Kidney epithelial cell (primary cell): ENCODE measurements around the gene EXOC3L1. TPM values are rescaled to one million over a fixed set of nuclear protein-coding genes. Genes with fewer than 3 reads are reported as not detected.

ENCODE experiments used
- DNase-seq: peaks from one replicate; pipeline ENCODE4 v3.0.0-alpha.2; 2010; ENCODE audit warnings: low read depth
- H3K27me3 ChIP-seq: 2 replicates; pipeline ENCODE4 v1.6.0; 2011; ENCODE audit warnings: low read length; ENCODE audit not compliant: control insufficient read depth, insufficient read depth
- H3K36me3 ChIP-seq: 2 replicates; pipeline ENCODE4 v1.5.1; 2011; ENCODE audit warnings: low read length; ENCODE audit not compliant: control insufficient read depth, insufficient read depth
- H3K4me3 ChIP-seq: 2 replicates; pipeline ENCODE4 v1.5.1; 2011; ENCODE audit warnings: low read depth, mild to moderate bottlenecking, control low read depth, low read length
- total RNA-seq: library from RNA; depleted of rRNA; stranded (reverse); fragments of >200 nt; gene quantifications from 2 replicates; pipeline ENCODE4 v1.2.3, GENCODE V29; 2015
- TF ChIP-seq, protein P1 (sequence below): IDR thresholded peaks from 2 replicates; pipeline ENCODE4 v1.5.1; 2011; ENCODE audit warnings: mild to moderate bottlenecking, moderate library complexity, low read length, control low read depth, inconsistent platforms; ENCODE audit not compliant: insufficient read depth, poor library complexity, severe bottlenecking

EXOC3L1 gene
- total RNA-seq, 1 donor from 2014 or later: 0.25 TPM

GRCh38 chr16:67155295-67156142 is 34.4 kb downstream of the EXOC3L1 start:
- TF ChIP-seq, protein P1, sequence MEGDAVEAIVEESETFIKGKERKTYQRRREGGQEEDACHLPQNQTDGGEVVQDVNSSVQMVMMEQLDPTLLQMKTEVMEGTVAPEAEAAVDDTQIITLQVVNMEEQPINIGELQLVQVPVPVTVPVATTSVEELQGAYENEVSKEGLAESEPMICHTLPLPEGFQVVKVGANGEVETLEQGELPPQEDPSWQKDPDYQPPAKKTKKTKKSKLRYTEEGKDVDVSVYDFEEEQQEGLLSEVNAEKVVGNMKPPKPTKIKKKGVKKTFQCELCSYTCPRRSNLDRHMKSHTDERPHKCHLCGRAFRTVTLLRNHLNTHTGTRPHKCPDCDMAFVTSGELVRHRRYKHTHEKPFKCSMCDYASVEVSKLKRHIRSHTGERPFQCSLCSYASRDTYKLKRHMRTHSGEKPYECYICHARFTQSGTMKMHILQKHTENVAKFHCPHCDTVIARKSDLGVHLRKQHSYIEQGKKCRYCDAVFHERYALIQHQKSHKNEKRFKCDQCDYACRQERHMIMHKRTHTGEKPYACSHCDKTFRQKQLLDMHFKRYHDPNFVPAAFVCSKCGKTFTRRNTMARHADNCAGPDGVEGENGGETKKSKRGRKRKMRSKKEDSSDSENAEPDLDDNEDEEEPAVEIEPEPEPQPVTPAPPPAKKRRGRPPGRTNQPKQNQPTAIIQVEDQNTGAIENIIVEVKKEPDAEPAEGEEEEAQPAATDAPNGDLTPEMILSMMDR: peak; percentile 37
- DNase-seq: no peak
- Histone ChIP-seq H3K4me3 (peak overlapping the region; percentile 15), H3K27me3 (peaks cover 47% of the 10 kb centered on the region), H3K36me3 (no peaks in the 10 kb centered on the region)

GRCh38 chr16:67154578-67155294 is 35.2 kb downstream of the EXOC3L1 start:
- H3K4me3 ChIP-seq: peak overlapping the region; percentile 15

DNA sequence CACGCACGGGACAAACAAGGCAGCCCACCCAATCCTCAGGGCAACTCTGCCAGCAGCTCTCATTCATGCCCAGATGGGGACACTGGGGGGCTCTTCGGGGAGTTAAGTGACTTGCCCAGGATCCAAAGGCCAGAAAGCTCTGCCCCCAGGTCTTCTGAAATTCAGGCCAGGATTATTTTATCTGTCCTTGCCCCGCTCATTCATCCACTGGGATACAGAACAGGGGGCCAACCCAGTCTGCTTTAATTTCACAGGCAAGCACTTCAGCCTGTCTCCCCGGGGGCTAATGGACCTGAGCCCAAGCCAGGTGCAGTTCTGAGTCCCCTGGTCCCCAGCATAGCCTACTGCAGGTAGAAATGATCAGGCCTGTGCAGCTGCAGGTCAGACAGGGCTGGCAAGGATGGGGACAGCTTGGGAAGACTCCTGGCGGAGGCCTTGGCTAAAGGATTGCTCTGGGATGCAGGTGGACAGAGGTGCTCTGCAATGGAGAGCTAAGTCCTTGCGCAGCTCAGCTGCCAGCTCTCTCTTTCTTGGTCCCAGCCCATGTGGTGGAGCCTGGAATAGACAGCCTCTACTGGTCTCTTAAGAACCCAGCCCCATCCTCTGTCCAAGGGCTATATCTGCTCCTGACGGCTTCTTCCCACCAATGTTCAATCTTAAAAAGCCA is 38.4 kb downstream of the EXOC3L1 start:
- H3K4me3 ChIP-seq: no peak overlapping the region

More at GRCh38 chr16:67154578-67155294, 35.2 kb downstream of the EXOC3L1 start:
- no peak for DNase-seq
- peaks cover 55% of the 10 kb centered on the region for H3K27me3 ChIP-seq
- TF ChIP-seq, protein P1: no peak
- H3K36me3 ChIP-seq: no peaks in the 10 kb centered on the region

GRCh38 chr16:67150833-67151396 is 39.0 kb downstream of the EXOC3L1 start, which contains the start of gene B3GNT9:
Gene B3GNT9 (minus strand): TSS chr16:67150998. CDS start chr16:67150485, 513 bp downstream.
- TF ChIP-seq, protein P1: no peak
- DNase-seq: no peak
- Histone ChIP-seq H3K4me3 (peak within 1 kb of the TSS; percentile 44), H3K27me3 (peaks cover 43% of the 10 kb centered on the region), H3K36me3 (peaks cover 4% of the 10 kb centered on the region)

More for the DNA sequence above, 38.4 kb downstream of the EXOC3L1 start:
- Histone ChIP-seq H3K36me3 (peaks cover 3% of the 10 kb centered on the region), H3K27me3 (peaks cover 50% of the 10 kb centered on the region)
- DNase-seq: no peak
- TF ChIP-seq, protein P1: no peak

DNA sequence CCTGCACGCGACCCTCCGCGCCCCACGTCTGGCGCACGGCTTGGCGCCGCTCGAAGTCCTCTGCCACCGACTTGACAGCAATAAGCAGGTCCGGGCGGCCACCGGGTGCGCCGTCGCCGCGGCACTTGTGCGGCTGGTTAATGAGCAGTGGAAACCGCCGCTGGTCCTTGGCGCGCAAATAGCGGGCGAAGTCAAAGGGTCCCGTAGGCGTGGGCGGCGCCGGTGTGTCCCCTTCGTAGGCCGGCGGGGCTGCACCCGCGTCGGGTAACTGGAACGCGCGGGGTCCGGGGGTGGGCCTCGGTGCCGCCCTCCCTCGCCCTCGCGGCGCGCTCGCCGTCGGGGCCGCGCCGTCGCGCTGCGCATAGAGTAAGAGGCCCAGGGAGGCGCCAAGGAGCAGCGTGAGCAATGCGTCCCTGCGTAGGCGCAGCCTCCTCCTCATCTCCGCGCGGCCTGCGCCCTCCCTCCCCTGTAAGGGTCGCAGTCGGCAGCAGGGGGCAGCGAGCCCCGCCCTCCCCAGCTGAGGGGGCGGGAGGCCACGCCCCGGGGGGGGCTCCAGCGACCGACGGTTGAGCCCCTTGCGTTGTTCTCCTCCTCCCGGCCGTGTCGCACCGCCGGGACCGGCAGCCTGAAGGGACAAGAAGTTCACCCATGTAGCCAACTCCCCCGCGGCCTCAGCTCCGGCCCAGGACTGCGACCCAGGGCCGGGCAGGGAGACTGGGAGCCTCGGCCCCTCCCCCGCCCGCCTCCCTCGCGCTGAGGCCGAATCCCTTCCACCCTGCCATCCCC is 39.7 kb downstream of the EXOC3L1 start:
- DNase-seq: no peak
- peak overlapping the region; percentile 44 for H3K4me3 ChIP-seq
- TF ChIP-seq, protein P1: no peak
- H3K27me3 ChIP-seq: peaks cover 37% of the 10 kb centered on the region
- peaks cover 4% of the 10 kb centered on the region for H3K36me3 ChIP-seq
